SK-N-SH (cell line): ENCODE measurements around the gene TSHZ3.

Experiments
- CTCF ChIP-seq: fragments of 200-600 bp; sonication (generic); IDR thresholded peaks from 2 replicates; pipeline ENCODE4 v1.6.1; 2017; ENCODE audit warnings: antibody characterized with exemption, mild to moderate bottlenecking, moderate library complexity
- FOXM1 ChIP-seq: IDR thresholded peaks from 2 replicates; pipeline ENCODE4 v1.4.0; 2012; ENCODE audit warnings: low read depth, mild to moderate bottlenecking
- GABPA ChIP-seq: IDR thresholded peaks from 2 replicates; pipeline ENCODE4 v1.4.0; 2012; ENCODE audit warnings: low read depth, mild to moderate bottlenecking
- IRF3 ChIP-seq: fragments of 150-350 bp; IDR thresholded peaks from 2 replicates; pipeline ENCODE4 v1.6.1; 2016; ENCODE audit warnings: mild to moderate bottlenecking, low read depth, low read length
- MXI1 ChIP-seq: IDR thresholded peaks from 2 replicates; pipeline ENCODE4 v1.6.1; 2012; ENCODE audit warnings: mild to moderate bottlenecking, low read depth, low read length, improper control_type of control experiment
- NFIC ChIP-seq: IDR thresholded peaks from 2 replicates; pipeline ENCODE4 v1.4.0; 2012; ENCODE audit warnings: borderline replicate concordance
- RCOR1 ChIP-seq: fragments of 150-350 bp; IDR thresholded peaks from 2 replicates; pipeline ENCODE4 v1.6.1; 2017; ENCODE audit warnings: antibody characterized with exemption, low read length
- RFX5 ChIP-seq: IDR thresholded peaks from 2 replicates; pipeline ENCODE4 v1.6.1; 2012; ENCODE audit warnings: mild to moderate bottlenecking, improper control_type of control experiment, low read length
- YY1 ChIP-seq: IDR thresholded peaks from 2 replicates; pipeline ENCODE4 v1.4.0; 2012; ENCODE audit warnings: low read depth, mild to moderate bottlenecking

- TF ChIP-seq NFIC (no peak), CTCF (no peak), YY1 (no peak), MXI1 (no peak), RCOR1 (no peak), GABPA (no peak), FOXM1 (no peak), IRF3 (no peak), RFX5 (no peak)
These were observed 3.1 kb upstream of the TSHZ3 start for GRCh38 chr19:31352296-31352781.
